Neural cell (in vitro differentiated cells): ENCODE measurements around the gene CRP. TPM values are rescaled to one million over a fixed set of nuclear protein-coding genes. Genes with fewer than 3 reads are reported as not detected.

Experiments used
- H2AFZ ChIP-seq: fragments of 200-600, 300-800 bp; sonication (generic), shearing (Covaris generic); 2 replicates; pipeline ENCODE4 v1.6.0; 2014; ENCODE audit warnings: low read depth, mild to moderate bottlenecking, antibody characterized with exemption, low read length, moderate library complexity
- H3F3A ChIP-seq: fragments of 200-600 bp; shearing (Covaris generic); 2 replicates; pipeline ENCODE4 v1.6.1; 2016; ENCODE audit warnings: mild to moderate bottlenecking, moderate library complexity, mixed read lengths, antibody characterized with exemption, low read length; ENCODE audit not compliant: insufficient read depth, poor library complexity, severe bottlenecking
- H3K27ac ChIP-seq: fragments of 200-600, 300-800 bp; sonication (generic), shearing (Covaris generic); 2 replicates; pipeline ENCODE4 v1.5.1; 2014; ENCODE audit warnings: mild to moderate bottlenecking, low read length, moderate library complexity
- H3K27me3 ChIP-seq: fragments of 300-800, 200-600 bp; sonication (generic), shearing (Covaris generic); 2 replicates; pipeline ENCODE4 v1.6.0; 2014; ENCODE audit warnings: mild to moderate bottlenecking, low read depth, low read length, moderate library complexity; ENCODE audit not compliant: insufficient read depth
- H3K36me3 ChIP-seq: fragments of 300-800, 200-600 bp; sonication (generic), shearing (Covaris generic); 2 replicates; pipeline ENCODE4 v1.5.1; 2014; ENCODE audit warnings: mild to moderate bottlenecking, antibody characterized with exemption, low read length, moderate library complexity; ENCODE audit not compliant: insufficient read depth
- H3K4me2 ChIP-seq: fragments of 300-800, 200-600 bp; sonication (generic), shearing (Covaris generic); 2 replicates; pipeline ENCODE4 v1.6.0; 2014; ENCODE audit warnings: mild to moderate bottlenecking, low read length
- H3K4me3 ChIP-seq: fragments of 300-800, 200-600 bp; sonication (generic), shearing (Covaris generic); 2 replicates; pipeline ENCODE4 v1.5.1; 2014; ENCODE audit warnings: mild to moderate bottlenecking, low read length, moderate library complexity
- H3K79me2 ChIP-seq: fragments of 200-600 bp; shearing (Covaris generic); replicated peaks from 2 replicates; pipeline ENCODE4 v1.6.0; 2014; ENCODE audit warnings: mild to moderate bottlenecking, low read length, moderate library complexity; ENCODE audit not compliant: insufficient read depth
- H3K9ac ChIP-seq: fragments of 300-800, 200-600 bp; sonication (generic), shearing (Covaris generic); 2 replicates; pipeline ENCODE4 v1.6.1; 2016; ENCODE audit warnings: mild to moderate bottlenecking, low read length, mixed read lengths
- H3K9me2 ChIP-seq: fragments of 200-600 bp; shearing (Covaris generic); 2 replicates; pipeline ENCODE4 v1.6.1; 2016; ENCODE audit warnings: mild to moderate bottlenecking, low read length, mixed read lengths; ENCODE audit not compliant: insufficient read depth
- H3K9me3 ChIP-seq: fragments of 200-600, 300-800 bp; sonication (generic), shearing (Covaris generic); 2 replicates; pipeline ENCODE4 v1.6.1; 2016; ENCODE audit warnings: mild to moderate bottlenecking, mixed run types, low read length, moderate library complexity, mixed read lengths
- H4K20me1 ChIP-seq: fragments of 200-600 bp; shearing (Covaris generic); 2 replicates; pipeline ENCODE4 v1.6.1; 2016; ENCODE audit warnings: mild to moderate bottlenecking, mixed run types; ENCODE audit not compliant: insufficient read depth
- CTCF ChIP-seq: fragments of 450-650 bp; IDR thresholded peaks from 2 replicates; pipeline ENCODE4 v1.5.1; 2014; ENCODE audit warnings: antibody characterized with exemption, mild to moderate bottlenecking, moderate library complexity; ENCODE audit not compliant: poor library complexity, severe bottlenecking
- EP300 ChIP-seq: fragments of 450-650 bp; conservative IDR thresholded peaks from 2 replicates; pipeline ENCODE4 v1.6.1; 2014; ENCODE audit warnings: antibody characterized with exemption, mild to moderate bottlenecking, moderate library complexity; ENCODE audit not compliant: poor library complexity, severe bottlenecking
- EZH2 ChIP-seq: fragments of 200-600, 300-800 bp; shearing (Covaris generic), sonication (generic); IDR thresholded peaks from 2 replicates; pipeline ENCODE4 v1.6.1; 2014; ENCODE audit warnings: antibody characterized with exemption, low read length, borderline replicate concordance, mild to moderate bottlenecking; ENCODE audit not compliant: insufficient read depth, poor library complexity, severe bottlenecking
- MXI1 ChIP-seq: fragments of 450-650 bp; conservative IDR thresholded peaks from 2 replicates; pipeline ENCODE4 v1.6.1; 2014; ENCODE audit warnings: antibody characterized with exemption, mild to moderate bottlenecking; ENCODE audit not compliant: poor library complexity, severe bottlenecking
- POLR2AphosphoS5 ChIP-seq: IDR thresholded peaks from 2 replicates; pipeline ENCODE4 v1.6.1; 2012
- RAD21 ChIP-seq: fragments of 450-650 bp; conservative IDR thresholded peaks from 2 replicates; pipeline ENCODE4 v1.6.1; 2014; ENCODE audit warnings: antibody characterized with exemption, mild to moderate bottlenecking, moderate library complexity
- REST ChIP-seq: IDR thresholded peaks from 2 replicates; pipeline ENCODE4 v1.6.1; 2012; ENCODE audit warnings: borderline replicate concordance
- SMC3 ChIP-seq: fragments of 450-650 bp; conservative IDR thresholded peaks from 2 replicates; pipeline ENCODE4 v1.6.1; 2014; ENCODE audit warnings: antibody characterized with exemption, mild to moderate bottlenecking, moderate library complexity; ENCODE audit not compliant: poor library complexity
- TAF1 ChIP-seq: IDR thresholded peaks from 2 replicates; pipeline ENCODE4 v1.6.1; 2012; ENCODE audit warnings: low read depth
- polyA plus RNA-seq: library from polyadenylated mRNA; depleted of rRNA; stranded (reverse); fragments of >200 nt; gene quantifications from 2 replicates; pipeline ENCODE4 v1.2.3, GENCODE V29; 2014

The CRP gene
- polyA plus RNA-seq, 1 donor from 2014 or later, result 0.98 TPM

- Histone ChIP-seq H3K27me3 (no peaks in the 10 kb centered on the region), H3K9me3 (peaks cover 4% of the 10 kb centered on the region), H3F3A (no peaks in the 10 kb centered on the region), H4K20me1 (no peaks in the 10 kb centered on the region), H2AFZ (no peak overlapping the region), H3K9me2 (no peaks in the 10 kb centered on the region), H3K4me3 (no peak overlapping the region), H3K4me2 (no peak overlapping the region), H3K9ac (no peak overlapping the region), H3K79me2 (no peaks in the 10 kb centered on the region), H3K36me3 (no peaks in the 10 kb centered on the region), H3K27ac (no peak overlapping the region)
- TF ChIP-seq MXI1 (no peak), POLR2AphosphoS5 (no peak), EZH2 (no peak)
These were observed 45.6 kb downstream of the CRP start for GRCh38 chr1:159668739-159669138.

- H2AFZ ChIP-seq, result no peak overlapping the region
- H3K4me2 ChIP-seq, result no peak overlapping the region
- peaks cover 4% of the 10 kb centered on the region for H3K9me3 ChIP-seq
- H3K36me3 ChIP-seq, result no peaks in the 10 kb centered on the region
- H3K4me3 ChIP-seq, result no peak overlapping the region
- H4K20me1 ChIP-seq, result no peaks in the 10 kb centered on the region
- H3F3A ChIP-seq, result no peaks in the 10 kb centered on the region
- H3K9me2 ChIP-seq, result no peaks in the 10 kb centered on the region
- no peak overlapping the region for H3K9ac ChIP-seq
- TF ChIP-seq EZH2 (no peak), CTCF (no peak), EP300 (no peak), SMC3 (no peak), RAD21 (no peak), POLR2AphosphoS5 (no peak), REST (no peak), TAF1 (no peak), MXI1 (no peak)
- H3K27me3 ChIP-seq, result no peaks in the 10 kb centered on the region
- H3K79me2 ChIP-seq, result no peaks in the 10 kb centered on the region
- H3K27ac ChIP-seq, result no peak overlapping the region
These were observed 50.1 kb downstream of the CRP start for GRCh38 chr1:159664247-159664646.

GRCh38 chr1:159663552-159663951, 50.8 kb downstream of the CRP start:
- no peaks in the 10 kb centered on the region for H3K36me3 ChIP-seq
- H3K9me3 ChIP-seq, result peaks cover 4% of the 10 kb centered on the region
- TF ChIP-seq POLR2AphosphoS5, result no peak
- TF ChIP-seq TAF1, result no peak
- no peak for TF ChIP-seq SMC3
- TF ChIP-seq MXI1, result no peak
- H2AFZ ChIP-seq, result no peak overlapping the region
- H3K4me2 ChIP-seq, result no peak overlapping the region
- H3K9me2 ChIP-seq, result no peaks in the 10 kb centered on the region
- H3K79me2 ChIP-seq, result no peaks in the 10 kb centered on the region
- H3F3A ChIP-seq, result no peaks in the 10 kb centered on the region
- no peaks in the 10 kb centered on the region for H3K27me3 ChIP-seq
- no peak overlapping the region for H3K27ac ChIP-seq
- H4K20me1 ChIP-seq, result no peaks in the 10 kb centered on the region
- no peak overlapping the region for H3K9ac ChIP-seq
- no peak overlapping the region for H3K4me3 ChIP-seq

Other genes starting within 250 kb of the CRP start
- gene OR10J5, start 178.6 kb downstream of the CRP start, polyA plus RNA-seq, result not detected in 2 replicates
- gene APCS, start 126.8 kb downstream of the CRP start, polyA plus RNA-seq, result not detected in 2 replicates
- gene DUSP23, start 66.4 kb upstream of the CRP start, polyA plus RNA-seq, result 3.7 and 5.4 TPM in 2 replicates
- not detected in 2 replicates for gene FCRL6, start 87.8 kb upstream of the CRP start, polyA plus RNA-seq
- not detected in 2 replicates for gene SLAMF8, start 112.3 kb upstream of the CRP start, polyA plus RNA-seq
- 0.37 TPM in 1 of 2 replicates, not detected in the other for gene VSIG8, start 148.1 kb upstream of the CRP start, polyA plus RNA-seq
- gene CFAP45, start 185.6 kb upstream of the CRP start, polyA plus RNA-seq, result 0.12 TPM in 1 of 2 replicates, not detected in the other
- 0.52 and 0.90 TPM in 2 replicates for gene TAGLN2, start 210.9 kb upstream of the CRP start, polyA plus RNA-seq
- 10.7 and 11.8 TPM in 2 replicates for gene IGSF9, start 231.0 kb upstream of the CRP start, polyA plus RNA-seq
- not detected in 2 replicates for gene SLAMF9, start 239.6 kb upstream of the CRP start, polyA plus RNA-seq